Neural cell (in vitro differentiated cells): ENCODE results near the gene SH3TC1. TPM values are rescaled to one million over a fixed set of nuclear protein-coding genes. Genes with fewer than 3 reads are reported as not detected.

Source experiments
- H2AFZ ChIP-seq: fragments of 200-600, 300-800 bp; sonication (generic), shearing (Covaris generic); 2 replicates; pipeline ENCODE4 v1.6.0; 2014; ENCODE audit warnings: low read depth, mild to moderate bottlenecking, antibody characterized with exemption, low read length, moderate library complexity
- H3F3A ChIP-seq: fragments of 200-600 bp; shearing (Covaris generic); 2 replicates; pipeline ENCODE4 v1.6.1; 2016; ENCODE audit warnings: mild to moderate bottlenecking, moderate library complexity, mixed read lengths, antibody characterized with exemption, low read length; ENCODE audit not compliant: insufficient read depth, poor library complexity, severe bottlenecking
- H3K27ac ChIP-seq: fragments of 200-600, 300-800 bp; sonication (generic), shearing (Covaris generic); 2 replicates; pipeline ENCODE4 v1.5.1; 2014; ENCODE audit warnings: mild to moderate bottlenecking, low read length, moderate library complexity
- H3K27me3 ChIP-seq: fragments of 300-800, 200-600 bp; sonication (generic), shearing (Covaris generic); 2 replicates; pipeline ENCODE4 v1.6.0; 2014; ENCODE audit warnings: mild to moderate bottlenecking, low read depth, low read length, moderate library complexity; ENCODE audit not compliant: insufficient read depth
- H3K36me3 ChIP-seq: fragments of 300-800, 200-600 bp; sonication (generic), shearing (Covaris generic); 2 replicates; pipeline ENCODE4 v1.5.1; 2014; ENCODE audit warnings: mild to moderate bottlenecking, antibody characterized with exemption, low read length, moderate library complexity; ENCODE audit not compliant: insufficient read depth
- H3K4me2 ChIP-seq: fragments of 300-800, 200-600 bp; sonication (generic), shearing (Covaris generic); 2 replicates; pipeline ENCODE4 v1.6.0; 2014; ENCODE audit warnings: mild to moderate bottlenecking, low read length
- H3K4me3 ChIP-seq: fragments of 300-800, 200-600 bp; sonication (generic), shearing (Covaris generic); 2 replicates; pipeline ENCODE4 v1.5.1; 2014; ENCODE audit warnings: mild to moderate bottlenecking, low read length, moderate library complexity
- H3K79me2 ChIP-seq: fragments of 200-600 bp; shearing (Covaris generic); replicated peaks from 2 replicates; pipeline ENCODE4 v1.6.0; 2014; ENCODE audit warnings: mild to moderate bottlenecking, low read length, moderate library complexity; ENCODE audit not compliant: insufficient read depth
- H3K9ac ChIP-seq: fragments of 300-800, 200-600 bp; sonication (generic), shearing (Covaris generic); 2 replicates; pipeline ENCODE4 v1.6.1; 2016; ENCODE audit warnings: mild to moderate bottlenecking, low read length, mixed read lengths
- H3K9me2 ChIP-seq: fragments of 200-600 bp; shearing (Covaris generic); 2 replicates; pipeline ENCODE4 v1.6.1; 2016; ENCODE audit warnings: mild to moderate bottlenecking, low read length, mixed read lengths; ENCODE audit not compliant: insufficient read depth
- H3K9me3 ChIP-seq: fragments of 200-600, 300-800 bp; sonication (generic), shearing (Covaris generic); 2 replicates; pipeline ENCODE4 v1.6.1; 2016; ENCODE audit warnings: mild to moderate bottlenecking, mixed run types, low read length, moderate library complexity, mixed read lengths
- H4K20me1 ChIP-seq: fragments of 200-600 bp; shearing (Covaris generic); 2 replicates; pipeline ENCODE4 v1.6.1; 2016; ENCODE audit warnings: mild to moderate bottlenecking, mixed run types; ENCODE audit not compliant: insufficient read depth
- CTCF ChIP-seq: fragments of 450-650 bp; IDR thresholded peaks from 2 replicates; pipeline ENCODE4 v1.5.1; 2014; ENCODE audit warnings: antibody characterized with exemption, mild to moderate bottlenecking, moderate library complexity; ENCODE audit not compliant: poor library complexity, severe bottlenecking
- EP300 ChIP-seq: fragments of 450-650 bp; conservative IDR thresholded peaks from 2 replicates; pipeline ENCODE4 v1.6.1; 2014; ENCODE audit warnings: antibody characterized with exemption, mild to moderate bottlenecking, moderate library complexity; ENCODE audit not compliant: poor library complexity, severe bottlenecking
- EZH2 ChIP-seq: fragments of 200-600, 300-800 bp; shearing (Covaris generic), sonication (generic); IDR thresholded peaks from 2 replicates; pipeline ENCODE4 v1.6.1; 2014; ENCODE audit warnings: antibody characterized with exemption, low read length, borderline replicate concordance, mild to moderate bottlenecking; ENCODE audit not compliant: insufficient read depth, poor library complexity, severe bottlenecking
- MXI1 ChIP-seq: fragments of 450-650 bp; conservative IDR thresholded peaks from 2 replicates; pipeline ENCODE4 v1.6.1; 2014; ENCODE audit warnings: antibody characterized with exemption, mild to moderate bottlenecking; ENCODE audit not compliant: poor library complexity, severe bottlenecking
- POLR2AphosphoS5 ChIP-seq: IDR thresholded peaks from 2 replicates; pipeline ENCODE4 v1.6.1; 2012
- RAD21 ChIP-seq: fragments of 450-650 bp; conservative IDR thresholded peaks from 2 replicates; pipeline ENCODE4 v1.6.1; 2014; ENCODE audit warnings: antibody characterized with exemption, mild to moderate bottlenecking, moderate library complexity
- REST ChIP-seq: IDR thresholded peaks from 2 replicates; pipeline ENCODE4 v1.6.1; 2012; ENCODE audit warnings: borderline replicate concordance
- SMC3 ChIP-seq: fragments of 450-650 bp; conservative IDR thresholded peaks from 2 replicates; pipeline ENCODE4 v1.6.1; 2014; ENCODE audit warnings: antibody characterized with exemption, mild to moderate bottlenecking, moderate library complexity; ENCODE audit not compliant: poor library complexity
- TAF1 ChIP-seq: IDR thresholded peaks from 2 replicates; pipeline ENCODE4 v1.6.1; 2012; ENCODE audit warnings: low read depth
- polyA plus RNA-seq: library from polyadenylated mRNA; depleted of rRNA; stranded (reverse); fragments of >200 nt; gene quantifications from 2 replicates; pipeline ENCODE4 v1.2.3, GENCODE V29; 2014

Gene SH3TC1
- polyA plus RNA-seq, 1 donor from 2014 or later = not detected

DNA sequence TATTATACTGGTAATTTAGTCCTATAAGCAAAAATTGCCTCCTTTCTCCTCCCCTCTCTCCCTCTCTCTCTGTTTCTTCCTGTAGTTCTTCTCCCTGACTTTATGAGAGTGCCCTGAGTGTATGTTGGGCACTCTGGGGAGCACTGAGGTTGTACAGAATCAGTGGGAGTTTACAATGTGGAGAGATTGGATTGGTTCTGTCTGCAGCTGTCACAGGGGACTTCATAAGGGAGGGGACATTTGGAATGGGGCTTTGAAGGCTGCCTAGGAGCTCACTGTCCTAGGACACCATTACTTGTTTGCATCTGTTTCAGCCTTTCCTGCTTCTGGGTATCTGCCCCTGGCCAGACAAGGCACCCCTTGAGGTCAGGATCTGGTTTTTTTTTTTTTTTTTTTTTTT lies 22.9 kb downstream of the SH3TC1 start:
- no peaks in the 10 kb centered on the region for H3K9me2 ChIP-seq
- H4K20me1 ChIP-seq = no peaks in the 10 kb centered on the region
- TF ChIP-seq CTCF (no peak), MXI1 (no peak), EP300 (no peak), POLR2AphosphoS5 (no peak), RAD21 (no peak), SMC3 (no peak), REST (no peak), EZH2 (no peak), TAF1 (no peak)
- no peak overlapping the region for H3K4me3 ChIP-seq
- H3K4me2 ChIP-seq = no peak overlapping the region
- H3K9ac ChIP-seq = no peak overlapping the region
- H3K9me3 ChIP-seq = no peaks in the 10 kb centered on the region
- H2AFZ ChIP-seq = no peak overlapping the region
- no peaks in the 10 kb centered on the region for H3F3A ChIP-seq
- no peaks in the 10 kb centered on the region for H3K27me3 ChIP-seq
- no peak overlapping the region for H3K27ac ChIP-seq
- no peaks in the 10 kb centered on the region for H3K79me2 ChIP-seq
- H3K36me3 ChIP-seq = no peaks in the 10 kb centered on the region

DNA sequence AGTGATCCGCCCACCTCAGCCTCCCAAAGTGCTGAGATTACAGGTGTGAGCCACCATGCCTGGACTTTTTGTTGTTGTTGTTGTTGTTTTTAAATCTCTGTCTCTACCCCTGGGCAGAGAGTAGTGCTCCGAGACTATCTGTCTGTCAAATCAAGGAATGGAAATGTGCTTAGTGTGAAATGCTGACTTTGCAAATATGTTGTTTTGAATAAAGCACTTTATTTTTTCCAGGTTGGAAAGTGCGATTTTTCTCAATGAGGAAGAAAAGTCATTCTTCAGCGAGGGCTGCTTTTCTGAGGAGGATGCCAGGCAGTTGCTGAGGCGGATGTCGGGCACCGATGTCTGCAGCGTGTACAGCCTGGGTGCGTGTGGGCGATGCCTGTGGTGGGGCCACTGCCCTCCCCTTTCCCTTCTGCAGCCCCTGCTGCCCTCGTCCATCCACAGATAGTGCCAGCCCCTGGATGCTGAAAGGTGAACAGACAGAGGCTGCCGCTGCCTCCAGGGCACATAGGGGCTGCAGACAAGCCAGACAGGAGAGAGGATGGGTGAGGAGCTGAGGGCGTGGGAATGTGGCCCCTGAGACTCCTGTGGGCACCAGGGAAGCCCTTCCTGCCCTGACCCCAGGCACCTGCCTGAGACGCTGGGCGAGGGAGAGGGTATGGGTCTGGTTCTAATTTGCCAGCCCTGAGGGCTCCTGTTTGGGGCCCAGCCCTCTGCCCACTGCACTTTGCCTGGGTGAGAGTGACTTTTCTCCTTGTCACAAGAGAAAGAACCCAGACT lies 23.7 kb downstream of the SH3TC1 start:
- Histone ChIP-seq H3K36me3 (no peaks in the 10 kb centered on the region), H3K79me2 (no peaks in the 10 kb centered on the region), H3K27ac (no peak overlapping the region), H4K20me1 (no peaks in the 10 kb centered on the region), H3K9me3 (no peaks in the 10 kb centered on the region), H3K9ac (no peak overlapping the region), H2AFZ (no peak overlapping the region), H3K4me2 (no peak overlapping the region), H3F3A (no peaks in the 10 kb centered on the region), H3K27me3 (no peaks in the 10 kb centered on the region), H3K9me2 (no peaks in the 10 kb centered on the region), H3K4me3 (no peak overlapping the region)
- TF ChIP-seq REST = no peak
- TF ChIP-seq CTCF = no peak
